ENCODE measurements around the gene SLC19A1. TPM values are rescaled to one million over a fixed set of nuclear protein-coding genes. Genes with fewer than 3 reads are reported as not detected.

SLC19A1 gene
- total RNA-seq, 2 donors from 2014 or later: 12.2 to 15.5 TPM

- WGBS: 94% methylated on average over 36 of the region's 37 CpGs
- Histone ChIP-seq H3K9me3 (no peaks in the 10 kb centered on the region), H3K27me3 (replicated peaks; ENCODE audit: insufficient read depth) (no peaks in the 10 kb centered on the region), H3K27ac (no peak overlapping the region), H3K36me3 (peaks cover 0 to 4% of the 10 kb centered on the region in 2 donors), H3K4me3 (no peak overlapping the region), H3K4me1 (replicated peaks) (no peaks in the 10 kb centered on the region)
- no peak for DNase-seq (ENCODE audit: low spot score)
- intact Hi-C loops (cut with DNase I): no loop called here
- TF ChIP-seq, protein P1, sequence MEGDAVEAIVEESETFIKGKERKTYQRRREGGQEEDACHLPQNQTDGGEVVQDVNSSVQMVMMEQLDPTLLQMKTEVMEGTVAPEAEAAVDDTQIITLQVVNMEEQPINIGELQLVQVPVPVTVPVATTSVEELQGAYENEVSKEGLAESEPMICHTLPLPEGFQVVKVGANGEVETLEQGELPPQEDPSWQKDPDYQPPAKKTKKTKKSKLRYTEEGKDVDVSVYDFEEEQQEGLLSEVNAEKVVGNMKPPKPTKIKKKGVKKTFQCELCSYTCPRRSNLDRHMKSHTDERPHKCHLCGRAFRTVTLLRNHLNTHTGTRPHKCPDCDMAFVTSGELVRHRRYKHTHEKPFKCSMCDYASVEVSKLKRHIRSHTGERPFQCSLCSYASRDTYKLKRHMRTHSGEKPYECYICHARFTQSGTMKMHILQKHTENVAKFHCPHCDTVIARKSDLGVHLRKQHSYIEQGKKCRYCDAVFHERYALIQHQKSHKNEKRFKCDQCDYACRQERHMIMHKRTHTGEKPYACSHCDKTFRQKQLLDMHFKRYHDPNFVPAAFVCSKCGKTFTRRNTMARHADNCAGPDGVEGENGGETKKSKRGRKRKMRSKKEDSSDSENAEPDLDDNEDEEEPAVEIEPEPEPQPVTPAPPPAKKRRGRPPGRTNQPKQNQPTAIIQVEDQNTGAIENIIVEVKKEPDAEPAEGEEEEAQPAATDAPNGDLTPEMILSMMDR (IDR thresholded peaks at IDR 0.05): no peak
- no peak for TF ChIP-seq POLR2AphosphoS5 (IDR thresholded peaks at IDR 0.05)
- no peak for TF ChIP-seq POLR2A (IDR thresholded peaks at IDR 0.05)
These were observed 62.3 kb downstream of the SLC19A1 start for GRCh38 chr21:45479691-45480675.

- no peak overlapping the region for H3K27ac ChIP-seq
- peaks cover 0 to 4% of the 10 kb centered on the region in 2 donors for H3K36me3 ChIP-seq
- H3K27me3 ChIP-seq (replicated peaks; ENCODE audit: insufficient read depth): no peaks in the 10 kb centered on the region
- DNase-seq (ENCODE audit: low spot score): no peak
- no peaks in the 10 kb centered on the region for H3K4me1 ChIP-seq (replicated peaks)
- no peak overlapping the region for H3K4me3 ChIP-seq
- no peaks in the 10 kb centered on the region for H3K9me3 ChIP-seq
- intact Hi-C loops (cut with DNase I): no loop called here
- TF ChIP-seq, protein P1 (IDR thresholded peaks at IDR 0.05): no peak
- TF ChIP-seq POLR2AphosphoS5 (IDR thresholded peaks at IDR 0.05) (no peak), POLR2A (IDR thresholded peaks at IDR 0.05) (no peak)
- whole genome bisulfite sequencing: 91% methylated on average over 31 of the region's 31 CpGs
These were observed 63.2 kb downstream of the SLC19A1 start for GRCh38 chr21:45478816-45479669.

DNA sequence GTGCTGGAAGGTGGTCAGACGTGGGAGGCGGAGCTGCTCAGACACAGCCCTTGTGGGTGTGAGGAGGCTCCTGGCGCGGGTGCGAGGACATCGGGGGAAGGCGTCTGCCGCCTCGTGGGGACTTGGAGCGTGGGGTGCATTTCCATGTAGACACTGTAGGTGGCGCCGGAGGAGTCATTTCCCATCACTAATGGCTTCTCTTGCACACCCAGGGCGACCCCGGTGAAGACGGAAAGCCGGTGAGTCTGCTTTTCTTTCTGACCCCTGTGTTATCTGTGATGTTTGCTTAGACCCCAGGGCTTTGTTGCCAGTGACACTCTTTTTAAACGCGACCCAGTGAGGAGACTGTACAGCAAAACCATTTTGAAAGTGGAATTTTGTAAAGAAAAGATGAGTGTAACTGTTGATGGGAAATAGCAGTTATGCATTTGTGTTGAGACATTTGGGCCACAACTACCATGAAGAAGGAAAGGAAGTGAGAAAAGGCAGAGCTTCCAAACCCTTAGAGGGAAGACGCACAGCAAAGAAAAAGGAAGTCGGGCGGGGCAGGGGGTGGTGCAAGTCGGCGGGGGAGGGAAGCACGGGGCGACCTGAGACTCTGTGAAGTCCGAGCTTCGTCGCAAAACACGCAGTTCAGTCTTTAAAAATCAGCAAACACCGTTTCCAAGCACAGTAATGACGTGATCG lies 64.0 kb downstream of the SLC19A1 start:
- Histone ChIP-seq H3K36me3 (peaks cover 0 to 4% of the 10 kb centered on the region in 2 donors), H3K27me3 (replicated peaks; ENCODE audit: insufficient read depth) (no peaks in the 10 kb centered on the region), H3K4me1 (replicated peaks) (no peaks in the 10 kb centered on the region), H3K4me3 (no peak overlapping the region), H3K9me3 (no peaks in the 10 kb centered on the region), H3K27ac (peak overlapping the region in 1 of 2 donors; percentile 24)
- 52% methylated on average over 22 of the region's 32 CpGs for WGBS
- TF ChIP-seq POLR2A (IDR thresholded peaks at IDR 0.05) (no peak), POLR2AphosphoS5 (IDR thresholded peaks at IDR 0.05) (no peak)
- TF ChIP-seq, protein P1 (IDR thresholded peaks at IDR 0.05): peak; percentile 68 to 91 (median 84)
- intact Hi-C loops (cut with DNase I): no loop called here
- DNase-seq (ENCODE audit: low spot score): peak; percentile 57

GRCh38 chr21:45477176-45478114 lies 64.8 kb downstream of the SLC19A1 start:
- Histone ChIP-seq H3K27me3 (replicated peaks; ENCODE audit: insufficient read depth) (no peaks in the 10 kb centered on the region), H3K4me1 (replicated peaks) (no peaks in the 10 kb centered on the region), H3K4me3 (no peak overlapping the region), H3K36me3 (peaks cover 0 to 4% of the 10 kb centered on the region in 2 donors), H3K9me3 (no peaks in the 10 kb centered on the region), H3K27ac (peak overlapping the region in 1 of 2 donors; percentile 24)
- intact Hi-C loops (cut with DNase I): no loop called here
- WGBS: 79% methylated on average over 40 of the region's 44 CpGs
- TF ChIP-seq POLR2AphosphoS5 (IDR thresholded peaks at IDR 0.05) (no peak), POLR2A (IDR thresholded peaks at IDR 0.05) (no peak)
- TF ChIP-seq, protein P1 (IDR thresholded peaks at IDR 0.05): no peak
- no peak for DNase-seq (ENCODE audit: low spot score)

Data from prostate gland (tissue), 2 donors.